ENCODE results near the gene RNASE1.

RNASE1 gene

GRCh38 chr14:20797164-20797563 lies 5.5 kb downstream of the RNASE1 start:
- H3K27ac ChIP-seq = no peak overlapping the region
- TF ChIP-seq CTCF (conservative IDR thresholded peaks at IDR 0.05) (no peak), ZFX (IDR thresholded peaks at IDR 0.05) (no peak)

- no peak overlapping the region for H3K27ac ChIP-seq
- TF ChIP-seq CTCF (conservative IDR thresholded peaks at IDR 0.05) (no peak), ZFX (IDR thresholded peaks at IDR 0.05) (no peak)
Measured at GRCh38 chr14:20794644-20795369, 7.8 kb downstream of the RNASE1 start.

GRCh38 chr14:20792556-20792955 lies 10.1 kb downstream of the RNASE1 start:
- no peak overlapping the region for H3K27ac ChIP-seq
- no peak for TF ChIP-seq ZFX (IDR thresholded peaks at IDR 0.05)
- TF ChIP-seq CTCF (conservative IDR thresholded peaks at IDR 0.05) = no peak

GRCh38 chr14:20791597-20791996 lies 11.0 kb downstream of the RNASE1 start:
- H3K27ac ChIP-seq = no peak overlapping the region

GRCh38 chr14:20791187-20791586 lies 11.5 kb downstream of the RNASE1 start:
- H3K27ac ChIP-seq = no peak overlapping the region
- TF ChIP-seq CTCF (conservative IDR thresholded peaks at IDR 0.05) (no peak), ZFX (IDR thresholded peaks at IDR 0.05) (no peak)

More at GRCh38 chr14:20791597-20791996, 11.0 kb downstream of the RNASE1 start:
- no peak for TF ChIP-seq ZFX (IDR thresholded peaks at IDR 0.05)

- no peak overlapping the region for H3K27ac ChIP-seq
- TF ChIP-seq CTCF (conservative IDR thresholded peaks at IDR 0.05) (no peak), ZFX (IDR thresholded peaks at IDR 0.05) (no peak)
Measured at GRCh38 chr14:20790464-20791116, 12.1 kb downstream of the RNASE1 start.

GRCh38 chr14:20789230-20789813 lies 13.3 kb downstream of the RNASE1 start:
- H3K27ac ChIP-seq = no peak overlapping the region
- TF ChIP-seq ZFX (IDR thresholded peaks at IDR 0.05) = no peak

- TF ChIP-seq CTCF (conservative IDR thresholded peaks at IDR 0.05) (no peak), ZFX (IDR thresholded peaks at IDR 0.05) (no peak)
- no peak overlapping the region for H3K27ac ChIP-seq
Measured at GRCh38 chr14:20787025-20787424, 15.6 kb downstream of the RNASE1 start.

All from C4-2B (cell line).